H54 (cell line): ENCODE data around the gene NEK2.
"Not testable (repeated sequence)": the region's sequence is repeated elsewhere in the genome, so short reads cannot be mapped to it uniquely, and the experiment has no call there.

ENCODE experiments used
- DNase-seq: peaks from one replicate; pipeline ENCODE4 v3.0.0; 2011; ENCODE audit warnings: low spot score, mixed read lengths; ENCODE audit not compliant: insufficient read length
- FAIRE-seq: peaks from 3 replicates; lab custom pipeline; 2011; peaks lifted over from hg19 to GRCh38; lab: Jason Lieb, UNC
- POLR2A ChIP-seq: IDR thresholded peaks from 2 replicates; pipeline ENCODE4 v1.6.1; 2011; ENCODE audit warnings: low read depth, mild to moderate bottlenecking, low read length

NEK2 gene

GRCh38 chr1:211704543-211704942 is 29.1 kb upstream of the NEK2 start:
- no peak for TF ChIP-seq POLR2A
- no peak for FAIRE-seq
- no peak for DNase-seq

GRCh38 chr1:211703812-211704537 is 28.6 kb upstream of the NEK2 start:
- no peak for TF ChIP-seq POLR2A
- no peak for FAIRE-seq
- no peak for DNase-seq

- no peak for TF ChIP-seq POLR2A
- FAIRE-seq (no peak), DNase-seq (no peak)
These were observed 26.3 kb upstream of the NEK2 start for GRCh38 chr1:211701733-211702132.

- TF ChIP-seq POLR2A = no peak
- FAIRE-seq (no peak), DNase-seq (no peak)
These were observed 23.6 kb upstream of the NEK2 start for GRCh38 chr1:211699059-211699458.

GRCh38 chr1:211698161-211699026 is 23.0 kb upstream of the NEK2 start:
- no peak for FAIRE-seq
- peak; percentile 70 for DNase-seq
- no peak for TF ChIP-seq POLR2A

- TF ChIP-seq POLR2A = no peak
- no peak for DNase-seq
- FAIRE-seq = no peak
These were observed 21.9 kb upstream of the NEK2 start for GRCh38 chr1:211697356-211697755.

- no peak for TF ChIP-seq POLR2A
- no peak for DNase-seq
- no peak for FAIRE-seq
These were observed 19.9 kb upstream of the NEK2 start for GRCh38 chr1:211695135-211695816.

GRCh38 chr1:211693911-211694310 is 18.5 kb upstream of the NEK2 start:
- FAIRE-seq, DNase-seq: not testable (repeated sequence)

- no peak for FAIRE-seq
- DNase-seq = no peak
- no peak for TF ChIP-seq POLR2A
These were observed 13.0 kb upstream of the NEK2 start for GRCh38 chr1:211688421-211688820.

- no peak for TF ChIP-seq POLR2A
- DNase-seq (no peak), FAIRE-seq (no peak)
These were observed 12.2 kb upstream of the NEK2 start for GRCh38 chr1:211687462-211688215.

GRCh38 chr1:211685823-211686222 is 10.4 kb upstream of the NEK2 start:
- no peak for DNase-seq
- FAIRE-seq = no peak
- no peak for TF ChIP-seq POLR2A

- FAIRE-seq (no peak), DNase-seq (no peak)
- TF ChIP-seq POLR2A = no peak
These were observed 9.4 kb upstream of the NEK2 start for GRCh38 chr1:211684791-211685190.

GRCh38 chr1:211684331-211684730 is 8.9 kb upstream of the NEK2 start:
- FAIRE-seq (no peak), DNase-seq (no peak)
- no peak for TF ChIP-seq POLR2A
